Measurements from ENCODE around the gene NYNRIN.

Gene NYNRIN

DNA sequence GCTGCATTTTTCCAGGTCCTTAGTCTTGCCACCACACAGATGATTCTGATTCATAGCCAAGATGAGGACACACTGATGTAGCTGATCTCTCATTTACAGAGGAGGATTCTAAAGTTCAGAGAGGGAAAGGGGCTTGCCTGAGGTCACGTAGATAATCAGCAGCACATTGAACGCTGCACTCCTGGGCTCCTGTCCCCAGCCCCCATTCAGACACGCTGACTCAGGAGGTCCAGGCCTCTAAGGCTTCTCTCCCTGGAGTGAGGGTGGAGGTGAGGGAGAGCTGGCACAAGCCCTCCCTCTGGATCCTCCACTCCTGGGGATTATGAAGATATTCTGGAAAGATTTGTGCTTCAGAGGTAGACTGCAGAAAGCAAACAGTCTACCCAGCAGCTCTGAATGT is 20.5 kb upstream of the NYNRIN start:
- Histone ChIP-seq H3K4me3 (ENCODE audit: low read depth in 1 of 2, low read length in 1 of 2) (no peak overlapping the region), H3K4me1 (ENCODE audit: control insufficient read depth in 1 of 2, insufficient read depth in 1 of 2, low read depth in 1 of 2, low read length in 1 of 2) (no peaks in the 10 kb centered on the region), H3K36me3 (no peaks in the 10 kb centered on the region), H3K27ac (no peak overlapping the region), H3K27me3 (peaks cover 25% of the 10 kb centered on the region), H3K9me3 (no peaks in the 10 kb centered on the region)
- TF ChIP-seq, protein P1, sequence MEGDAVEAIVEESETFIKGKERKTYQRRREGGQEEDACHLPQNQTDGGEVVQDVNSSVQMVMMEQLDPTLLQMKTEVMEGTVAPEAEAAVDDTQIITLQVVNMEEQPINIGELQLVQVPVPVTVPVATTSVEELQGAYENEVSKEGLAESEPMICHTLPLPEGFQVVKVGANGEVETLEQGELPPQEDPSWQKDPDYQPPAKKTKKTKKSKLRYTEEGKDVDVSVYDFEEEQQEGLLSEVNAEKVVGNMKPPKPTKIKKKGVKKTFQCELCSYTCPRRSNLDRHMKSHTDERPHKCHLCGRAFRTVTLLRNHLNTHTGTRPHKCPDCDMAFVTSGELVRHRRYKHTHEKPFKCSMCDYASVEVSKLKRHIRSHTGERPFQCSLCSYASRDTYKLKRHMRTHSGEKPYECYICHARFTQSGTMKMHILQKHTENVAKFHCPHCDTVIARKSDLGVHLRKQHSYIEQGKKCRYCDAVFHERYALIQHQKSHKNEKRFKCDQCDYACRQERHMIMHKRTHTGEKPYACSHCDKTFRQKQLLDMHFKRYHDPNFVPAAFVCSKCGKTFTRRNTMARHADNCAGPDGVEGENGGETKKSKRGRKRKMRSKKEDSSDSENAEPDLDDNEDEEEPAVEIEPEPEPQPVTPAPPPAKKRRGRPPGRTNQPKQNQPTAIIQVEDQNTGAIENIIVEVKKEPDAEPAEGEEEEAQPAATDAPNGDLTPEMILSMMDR (IDR thresholded peaks at IDR 0.05): no peak

DNA sequence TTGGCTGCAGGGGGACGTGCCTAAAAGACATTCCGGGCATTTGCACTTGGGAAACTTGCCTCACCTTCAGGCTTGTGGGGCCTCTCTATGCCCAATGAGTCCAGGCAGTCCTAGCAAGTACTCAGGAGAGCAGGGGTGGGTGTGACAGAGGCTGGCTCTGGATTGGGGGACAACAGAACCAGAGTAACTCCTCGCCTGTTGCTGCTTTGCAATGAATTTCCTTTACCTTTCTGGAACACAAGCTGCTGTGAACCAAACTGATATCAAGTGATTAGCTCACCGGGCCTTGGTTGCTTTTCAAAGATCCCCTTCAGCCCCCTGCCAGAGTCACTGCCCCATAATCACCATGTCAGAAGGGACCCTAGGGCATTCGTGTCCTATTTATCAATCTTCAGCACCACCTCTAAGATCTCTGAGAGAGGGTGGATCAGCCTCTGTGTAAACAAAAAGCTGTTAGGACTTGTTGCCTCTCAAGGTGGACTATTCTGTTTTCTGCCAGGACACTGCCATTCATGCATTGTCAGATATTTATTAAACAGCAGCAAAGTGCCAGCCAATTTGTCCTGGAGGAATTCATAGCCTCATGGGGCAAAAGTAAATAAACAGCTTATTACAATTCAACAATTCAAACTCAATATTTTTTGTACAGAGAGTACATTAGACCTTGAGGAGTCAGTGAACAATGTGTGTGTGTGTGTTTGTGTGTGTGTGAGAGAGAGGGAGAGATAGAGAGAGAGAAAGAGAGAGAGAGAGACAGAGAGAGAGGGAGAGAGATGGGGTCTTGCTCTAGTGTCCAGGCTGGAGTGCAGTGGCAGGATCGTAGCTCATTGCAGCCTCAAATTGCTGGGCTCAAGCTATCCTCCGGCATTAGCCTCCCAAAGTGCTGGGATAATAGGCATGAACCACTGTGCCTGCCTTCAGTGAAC is 19.6 kb upstream of the NYNRIN start:
- Histone ChIP-seq H3K27me3 (peaks cover 22% of the 10 kb centered on the region), H3K9me3 (no peaks in the 10 kb centered on the region), H3K27ac (no peak overlapping the region), H3K4me3 (ENCODE audit: low read depth in 1 of 2, low read length in 1 of 2) (no peak overlapping the region), H3K36me3 (no peaks in the 10 kb centered on the region), H3K4me1 (ENCODE audit: control insufficient read depth in 1 of 2, insufficient read depth in 1 of 2, low read depth in 1 of 2, low read length in 1 of 2) (no peaks in the 10 kb centered on the region)
- TF ChIP-seq, protein P1 (IDR thresholded peaks at IDR 0.05): no peak

DNA sequence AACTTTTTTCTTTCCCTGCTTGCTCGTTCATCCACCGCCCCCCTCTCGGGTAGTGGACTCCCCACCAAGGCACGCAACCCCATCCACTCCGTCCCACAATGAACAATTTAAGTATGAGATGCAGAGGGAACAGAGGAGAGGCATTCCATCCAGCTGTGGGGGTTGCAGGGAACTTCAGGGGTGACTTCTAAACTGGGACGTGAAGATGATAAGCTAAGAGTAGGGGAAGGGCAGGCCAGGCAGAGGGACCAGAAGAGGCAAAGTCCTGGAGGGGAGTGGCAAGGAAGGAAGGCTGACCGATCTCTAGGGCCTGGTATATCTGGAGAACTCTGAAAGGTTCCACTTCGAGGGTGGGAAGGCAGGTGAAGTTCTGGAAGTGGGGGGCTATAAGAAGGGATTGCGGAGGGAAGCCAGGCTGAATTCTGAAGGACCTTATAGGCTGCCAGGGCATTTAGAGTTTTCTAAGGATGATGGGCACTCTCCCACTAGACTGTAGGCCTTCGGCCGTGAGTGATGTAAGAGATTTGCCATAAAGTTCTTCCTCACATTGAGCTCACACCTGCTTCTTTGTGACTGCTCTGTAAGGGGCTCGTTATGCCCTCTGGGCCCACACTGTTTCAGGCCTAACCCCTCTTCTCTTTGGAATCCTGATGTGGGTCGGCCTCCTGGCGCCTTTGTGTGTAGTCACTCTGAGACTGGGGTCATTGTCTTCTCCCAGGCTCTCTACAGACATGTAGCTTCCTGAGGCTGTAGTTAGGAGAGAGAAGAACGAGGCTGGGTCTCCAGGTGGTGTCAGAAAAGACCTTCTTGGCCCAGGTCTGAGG is 18.7 kb upstream of the NYNRIN start:
- H3K36me3 ChIP-seq: no peaks in the 10 kb centered on the region
- H3K4me3 ChIP-seq (ENCODE audit: low read depth in 1 of 2, low read length in 1 of 2): no peak overlapping the region
- H3K4me1 ChIP-seq (ENCODE audit: control insufficient read depth in 1 of 2, insufficient read depth in 1 of 2, low read depth in 1 of 2, low read length in 1 of 2): no peaks in the 10 kb centered on the region
- no peak overlapping the region for H3K27ac ChIP-seq
- TF ChIP-seq, protein P1 (IDR thresholded peaks at IDR 0.05): no peak
- H3K9me3 ChIP-seq: no peaks in the 10 kb centered on the region
- H3K27me3 ChIP-seq: peaks cover 22% of the 10 kb centered on the region

DNA sequence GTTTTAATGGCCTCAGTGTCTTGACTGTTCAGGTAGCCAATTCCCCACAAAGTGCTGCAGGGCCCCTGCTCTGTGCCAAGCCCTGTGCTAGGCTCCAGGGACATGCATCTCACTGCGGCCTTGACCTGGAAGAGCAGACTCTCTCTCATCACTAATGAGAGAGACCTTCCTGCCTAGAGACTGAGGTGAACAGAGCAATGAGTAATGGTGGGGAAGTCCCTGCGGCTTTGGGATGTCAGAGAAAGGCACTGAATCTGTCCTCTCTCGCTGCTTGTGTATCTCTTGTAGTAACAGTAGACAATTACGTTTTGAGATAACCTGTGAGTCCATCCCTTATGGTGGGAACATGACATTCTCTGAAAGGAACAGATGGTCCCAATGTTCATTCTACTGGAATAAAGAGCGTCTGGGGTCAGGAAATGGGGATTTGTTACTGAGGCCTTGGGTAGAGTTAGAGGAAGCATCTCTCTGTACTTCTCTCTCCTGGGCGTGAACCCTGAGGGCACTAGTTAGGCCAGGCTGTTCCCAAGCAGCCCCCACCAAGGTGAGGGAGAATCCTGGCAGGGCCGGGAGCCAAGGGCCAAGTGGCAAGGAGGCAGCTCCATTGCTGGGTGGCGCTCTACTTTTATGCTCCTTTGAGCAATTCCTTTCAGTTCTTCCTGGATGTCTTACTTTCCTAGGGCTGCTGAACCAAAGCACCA is 17.3 kb upstream of the NYNRIN start:
- TF ChIP-seq, protein P1 (IDR thresholded peaks at IDR 0.05): no peak
- peaks cover 10% of the 10 kb centered on the region for H3K27me3 ChIP-seq
- H3K27ac ChIP-seq: no peak overlapping the region
- no peak overlapping the region for H3K4me3 ChIP-seq (ENCODE audit: low read depth in 1 of 2, low read length in 1 of 2)
- H3K4me1 ChIP-seq (ENCODE audit: control insufficient read depth in 1 of 2, insufficient read depth in 1 of 2, low read depth in 1 of 2, low read length in 1 of 2): no peaks in the 10 kb centered on the region
- H3K9me3 ChIP-seq: no peaks in the 10 kb centered on the region
- no peaks in the 10 kb centered on the region for H3K36me3 ChIP-seq

DNA sequence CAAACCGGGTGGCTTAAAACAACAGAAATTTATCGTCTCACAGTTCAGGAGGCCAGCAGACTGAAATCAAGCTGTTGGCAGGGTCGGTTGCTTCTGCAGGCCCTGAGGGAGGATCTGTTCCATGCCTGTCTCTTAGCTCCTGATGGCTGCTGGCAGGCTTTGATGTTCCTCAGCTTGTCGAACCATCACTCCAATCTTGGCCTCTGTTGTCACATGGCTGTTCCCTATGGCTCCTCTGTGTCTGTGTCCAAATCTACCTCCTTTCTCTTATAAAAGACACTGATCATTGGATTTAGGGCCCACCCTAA is 16.8 kb upstream of the NYNRIN start:
- Histone ChIP-seq H3K4me1 (ENCODE audit: control insufficient read depth in 1 of 2, insufficient read depth in 1 of 2, low read depth in 1 of 2, low read length in 1 of 2) (no peaks in the 10 kb centered on the region), H3K27ac (no peak overlapping the region), H3K36me3 (no peaks in the 10 kb centered on the region), H3K27me3 (peaks cover 5% of the 10 kb centered on the region), H3K9me3 (no peaks in the 10 kb centered on the region), H3K4me3 (ENCODE audit: low read depth in 1 of 2, low read length in 1 of 2) (no peak overlapping the region)
- TF ChIP-seq, protein P1 (IDR thresholded peaks at IDR 0.05): no peak
